Superior temporal gyrus (tissue), 1 donor: ENCODE results near the gene C16orf90.

Experiments
- DNase-seq: peaks from one replicate; pipeline ENCODE4 v3.0.0-alpha.2; 2016; ENCODE audit errors: extremely low spot score

Gene C16orf90

DNA sequence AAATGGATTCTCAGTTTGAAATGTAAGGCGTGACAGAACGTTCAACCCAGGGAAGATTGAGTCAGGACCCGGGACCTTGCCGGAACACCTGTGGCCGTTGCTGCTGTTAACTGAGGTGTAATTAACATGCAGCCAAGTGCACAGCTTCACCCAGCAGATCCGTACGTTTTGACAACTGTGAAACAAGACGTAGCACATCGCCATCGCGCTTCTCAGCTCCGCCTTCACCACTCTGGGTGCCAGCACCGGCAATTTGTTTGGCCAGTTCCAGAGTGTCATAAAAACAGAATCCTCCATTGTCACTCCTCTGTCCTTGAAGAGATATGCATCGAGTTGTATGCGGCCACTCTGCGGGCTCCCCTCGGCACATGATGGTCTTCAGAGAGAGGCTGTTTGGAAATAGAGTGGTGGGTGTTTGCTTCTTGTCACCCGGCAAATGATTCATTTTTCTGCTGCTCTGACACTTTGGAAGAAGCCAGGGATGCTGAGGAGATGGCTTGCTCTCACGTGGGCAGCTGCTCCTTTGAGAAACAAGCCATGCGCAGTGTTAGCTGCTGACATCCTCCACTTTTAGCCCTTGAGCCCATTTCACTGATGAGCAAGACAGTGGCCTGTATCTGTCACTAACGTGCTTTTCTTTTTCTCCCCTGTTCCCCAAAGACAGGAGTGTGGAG lies 29.2 kb downstream of the C16orf90 start:
- no peak for DNase-seq

DNA sequence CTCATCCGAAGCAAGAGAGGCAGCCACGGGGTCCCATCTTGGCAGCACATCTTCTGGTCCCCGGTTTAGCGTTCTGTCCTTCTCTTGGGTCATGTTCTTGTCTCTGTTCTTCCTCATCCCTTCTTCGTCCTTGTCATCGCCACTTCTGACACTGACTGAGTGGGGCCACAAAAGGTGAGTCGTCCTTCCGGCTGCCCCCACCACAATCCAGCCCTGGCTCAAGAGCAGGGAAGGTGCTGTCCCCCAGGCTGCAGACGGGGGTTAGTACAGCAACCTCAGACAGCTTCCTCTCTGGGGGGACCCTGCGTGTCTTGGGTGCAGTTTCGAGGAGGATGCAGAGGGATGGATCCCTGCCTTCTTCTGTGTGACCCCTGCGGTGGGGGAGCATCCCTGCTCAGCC lies 30.0 kb downstream of the C16orf90 start:
- no peak for DNase-seq

DNA sequence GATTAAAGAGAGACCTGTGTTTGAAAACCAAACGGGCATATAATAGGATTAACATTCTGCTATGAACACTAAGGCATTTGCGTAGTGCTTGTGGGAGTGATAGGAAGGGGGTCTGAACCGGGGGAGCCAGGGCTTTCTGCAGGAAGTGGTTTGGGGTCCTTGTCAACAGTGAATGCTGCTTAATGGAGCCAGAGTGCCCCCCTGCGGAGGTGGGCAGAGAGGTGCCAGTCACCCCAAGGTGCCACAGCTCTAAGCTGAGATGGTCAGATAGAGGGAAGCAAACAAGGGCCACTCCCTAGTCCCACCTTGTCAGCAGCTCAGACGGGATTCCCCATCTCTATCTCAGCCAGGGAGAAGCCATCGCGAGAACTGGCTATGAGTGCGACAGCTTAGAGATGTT lies 34.1 kb downstream of the C16orf90 start:
- no peak for DNase-seq

DNA sequence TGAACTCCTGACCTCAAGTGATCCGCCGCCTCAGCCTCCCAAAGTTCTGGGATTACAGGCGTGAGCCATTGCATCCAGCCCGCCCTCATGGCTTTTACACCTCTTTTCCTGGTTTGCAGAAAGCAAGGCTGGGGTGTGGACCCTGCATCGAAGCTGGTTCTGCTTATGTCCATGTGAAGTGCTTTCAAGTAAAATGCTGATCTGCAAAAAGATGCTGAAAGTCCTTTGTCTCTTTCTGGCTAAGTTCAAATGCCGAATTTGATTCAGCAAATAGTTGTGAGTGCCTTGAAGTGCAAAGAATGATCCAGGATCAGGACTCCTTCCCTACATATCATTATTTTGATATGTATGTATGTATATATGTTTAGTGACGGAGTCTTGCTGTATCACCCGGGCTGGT lies 34.7 kb downstream of the C16orf90 start:
- no peak for DNase-seq

DNA sequence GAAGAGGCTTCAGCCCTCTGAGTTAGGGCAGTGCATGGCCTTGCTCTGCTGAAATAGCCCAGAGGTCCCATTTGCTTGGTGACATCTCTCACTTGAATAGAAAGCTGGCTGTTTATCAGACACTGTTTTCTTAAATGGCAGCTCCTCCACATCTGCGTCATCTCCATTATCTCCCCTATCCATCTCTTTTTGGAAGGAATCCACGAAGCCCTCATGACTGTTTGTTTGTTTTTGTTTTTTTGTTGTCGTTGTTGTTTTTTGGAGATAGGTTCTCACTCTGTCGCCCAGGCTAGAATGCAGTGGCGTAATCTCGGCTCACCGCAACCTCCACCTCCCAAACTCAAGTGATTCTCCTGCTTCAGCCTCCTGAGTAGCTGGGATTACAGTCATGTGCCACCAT lies 35.2 kb downstream of the C16orf90 start:
- DNase-seq = no peak

DNA sequence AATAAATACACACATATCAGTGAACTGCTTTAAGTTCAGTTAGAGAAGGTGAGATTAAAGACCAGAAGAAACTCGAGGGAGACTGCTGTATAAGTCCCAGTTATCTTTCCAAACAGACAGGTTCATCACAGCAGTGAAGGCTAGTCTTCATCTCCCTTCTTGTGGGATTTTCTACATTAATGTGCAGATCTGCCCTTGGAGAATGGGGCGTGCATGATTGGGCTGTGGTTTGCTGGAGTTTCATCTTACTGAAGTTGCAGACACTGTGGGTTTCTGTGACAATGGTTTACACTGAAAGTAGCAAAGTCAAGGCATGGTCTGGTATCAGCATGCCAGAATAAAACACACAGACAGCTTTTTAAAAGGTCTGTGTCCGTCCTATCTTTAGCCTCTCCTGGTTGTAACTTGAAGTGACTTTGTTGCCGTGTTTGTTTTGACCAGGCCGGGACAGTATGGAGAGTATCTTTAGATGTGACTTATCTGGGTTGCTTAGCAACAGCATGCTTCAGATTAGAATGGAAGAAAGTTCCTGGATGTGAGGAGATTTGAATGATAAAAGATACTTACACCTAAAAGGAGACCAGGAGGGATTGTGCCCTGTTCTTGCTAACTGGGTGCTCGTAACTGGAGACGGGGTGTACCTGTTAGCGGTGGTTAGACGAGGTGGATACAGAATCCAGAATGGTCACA lies 35.7 kb downstream of the C16orf90 start:
- no peak for DNase-seq

DNA sequence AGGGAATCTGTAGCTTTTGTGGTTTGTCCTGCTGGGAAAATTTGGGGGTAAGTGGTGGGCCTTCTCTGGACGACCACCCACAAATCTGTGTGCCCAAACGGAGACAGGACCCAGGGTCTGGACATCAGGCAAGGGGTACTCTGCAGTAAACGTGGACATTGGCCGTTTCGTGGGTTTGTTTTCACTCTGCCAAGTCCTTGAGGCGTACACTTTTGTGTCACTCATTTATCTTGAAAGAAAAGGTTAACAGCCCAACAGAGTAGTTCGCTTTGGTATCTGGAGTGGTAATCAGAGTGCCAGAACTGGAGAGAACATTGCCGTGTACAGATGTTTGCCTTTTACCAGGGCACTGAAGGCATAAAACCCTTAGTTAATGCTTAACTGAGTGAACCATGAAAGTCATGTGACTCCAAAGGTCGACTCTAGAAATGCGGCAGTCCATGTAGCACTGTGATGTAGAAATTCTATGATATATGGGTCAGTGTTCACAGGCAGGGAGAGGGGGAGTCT lies 36.4 kb downstream of the C16orf90 start:
- peak; percentile 39 for DNase-seq

DNA sequence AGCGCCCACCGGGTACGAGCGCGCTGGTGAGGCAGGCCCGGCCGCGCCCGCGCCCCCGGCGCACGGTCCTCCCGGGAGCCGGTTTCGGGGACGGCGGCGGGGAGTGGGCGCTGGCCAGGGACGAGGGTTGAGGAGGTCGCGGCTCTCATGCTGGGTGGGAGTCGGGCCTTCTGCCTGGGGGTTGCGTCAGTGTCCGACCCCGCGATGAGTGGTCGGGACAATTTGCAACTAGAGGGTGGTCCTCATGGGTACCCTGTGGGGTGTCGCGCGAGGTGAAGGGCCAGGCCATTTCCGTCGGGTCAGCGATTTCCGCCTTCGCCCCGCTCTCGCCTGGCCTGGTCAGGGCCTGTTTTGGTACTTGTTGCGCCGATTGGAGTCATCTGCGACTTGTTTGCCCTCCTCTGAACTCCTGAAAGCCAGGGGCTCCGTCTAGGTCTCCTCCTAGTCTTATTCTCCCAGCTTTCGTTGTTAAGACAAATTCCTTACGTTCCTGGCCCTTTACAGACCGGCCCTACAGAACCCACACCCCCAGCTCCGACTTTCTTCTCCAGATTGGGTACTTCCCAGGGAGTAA lies 36.9 kb downstream of the C16orf90 start:
- no peak for DNase-seq

DNA sequence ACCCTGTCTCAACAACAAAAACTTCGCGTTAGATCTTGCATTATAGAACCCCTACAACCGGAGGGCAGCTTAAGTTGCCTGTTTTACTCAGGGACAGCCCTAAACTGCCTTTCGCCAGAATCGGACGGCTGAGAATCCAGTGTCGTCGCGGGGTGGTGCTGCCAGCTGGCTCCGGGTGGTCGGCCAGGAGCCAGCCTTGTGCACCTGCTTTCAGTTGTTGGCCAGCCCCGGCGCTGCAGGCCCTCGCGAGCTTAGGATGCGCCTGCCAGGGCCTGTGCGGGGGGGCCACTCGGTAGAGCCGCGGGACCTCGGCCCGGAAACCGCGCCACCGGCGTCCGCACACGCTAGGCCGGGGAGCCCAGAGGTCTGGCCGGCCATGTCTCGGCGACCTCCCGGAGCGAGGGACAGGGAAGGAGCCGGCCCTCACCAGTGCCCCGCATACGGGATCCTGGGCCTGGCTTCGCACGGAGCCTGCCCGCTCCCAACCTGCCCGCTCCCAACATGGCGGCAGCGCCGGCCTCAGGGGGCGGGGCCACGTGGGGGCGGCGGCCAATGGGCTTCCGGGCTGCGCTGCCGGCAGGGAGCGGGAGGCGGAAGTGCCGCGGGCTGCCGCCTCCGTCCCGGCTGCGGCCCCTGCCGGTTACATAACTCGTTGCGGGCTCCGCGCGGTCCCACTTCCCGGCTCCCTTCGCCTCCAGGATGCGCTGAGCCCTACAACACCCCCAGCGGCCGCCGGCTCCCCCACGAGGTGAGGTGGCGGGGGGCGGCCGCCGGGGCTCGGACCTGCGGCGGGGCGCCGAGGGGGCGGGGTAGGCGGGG lies 37.6 kb downstream of the C16orf90 start:
- peak; percentile 88 for DNase-seq

DNA sequence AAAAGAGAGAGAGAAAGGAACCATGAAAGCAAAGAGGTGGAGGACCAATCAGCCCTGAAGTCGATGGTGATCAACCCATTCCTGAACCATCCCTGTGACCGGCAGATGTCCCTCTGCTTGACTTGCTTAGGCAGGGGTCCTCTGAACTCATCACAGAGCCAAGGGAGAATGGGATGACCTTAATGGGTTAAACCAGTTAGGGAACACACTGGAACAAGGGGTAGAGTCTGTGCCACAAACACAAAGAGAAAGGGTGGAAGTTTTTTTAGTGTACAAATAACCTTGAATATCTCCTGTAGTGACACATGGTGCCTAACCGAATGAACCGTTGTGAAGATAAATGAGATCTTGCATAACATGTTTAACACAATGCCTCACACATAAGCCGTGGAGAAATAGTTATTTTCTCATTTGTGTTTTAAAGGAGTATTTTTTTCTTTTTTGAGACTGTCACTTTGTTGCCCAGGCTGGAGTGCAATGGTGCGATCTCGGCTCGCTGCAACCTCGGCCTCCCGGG lies 40.6 kb downstream of the C16orf90 start:
- no peak for DNase-seq

DNA sequence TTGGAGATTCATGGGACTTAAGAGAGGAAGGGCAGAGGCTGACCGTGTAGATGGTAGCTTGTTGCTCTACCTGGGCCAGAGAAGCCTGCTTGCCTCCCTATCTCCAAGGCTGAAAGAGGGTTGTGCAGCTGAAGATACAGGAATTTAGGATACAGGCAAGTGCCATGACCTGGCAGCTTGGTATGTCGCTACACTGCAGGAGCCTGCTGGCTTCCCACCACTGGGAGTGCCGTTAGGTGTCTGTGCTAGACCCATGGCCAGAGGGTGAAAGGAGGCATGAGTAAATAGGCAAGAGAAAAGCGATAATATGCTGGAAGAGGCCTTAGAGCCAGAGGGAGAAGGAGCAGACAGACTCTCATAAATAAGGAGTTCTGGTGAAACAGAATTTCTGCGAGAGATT lies 41.2 kb downstream of the C16orf90 start:
- DNase-seq = no peak

DNA sequence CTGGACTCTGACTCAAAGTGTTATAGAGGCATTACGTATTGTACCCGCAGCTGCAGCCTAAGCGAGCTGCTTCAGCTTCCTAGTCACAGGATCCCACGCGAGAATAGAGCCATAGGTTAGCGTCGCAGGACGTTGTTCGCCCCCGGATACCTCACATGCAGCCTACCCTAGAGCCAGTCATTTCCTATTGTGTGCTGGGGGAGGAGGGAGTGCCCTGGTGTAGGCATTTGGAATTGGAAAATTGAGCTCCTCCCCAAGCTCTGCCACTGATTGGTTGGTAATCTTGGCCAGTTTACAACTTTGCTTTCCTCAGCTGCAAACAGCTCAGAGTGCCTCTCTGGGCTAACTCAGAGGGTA lies 51.3 kb downstream of the C16orf90 start:
- DNase-seq = no peak
